GM15510 (cell line): Measurements from ENCODE around the gene APBA1.

Source experiments
- POLR2A ChIP-seq: IDR thresholded peaks from 3 replicates; pipeline ENCODE4 v1.6.1; 2011; ENCODE audit warnings: borderline replicate concordance; ENCODE audit not compliant: insufficient read length; ENCODE audit errors: extremely low read depth

Gene APBA1

GRCh38 chr9:69382135-69382534 is 290.0 kb downstream of the APBA1 start:
- TF ChIP-seq POLR2A: no peak

- no peak for TF ChIP-seq POLR2A
Observed at GRCh38 chr9:69380811-69381210, 291.4 kb downstream of the APBA1 start.

- TF ChIP-seq POLR2A: no peak
Observed at GRCh38 chr9:69380301-69380700, 291.9 kb downstream of the APBA1 start.

- TF ChIP-seq POLR2A: no peak
Observed at GRCh38 chr9:69379270-69379982, 292.7 kb downstream of the APBA1 start.

GRCh38 chr9:69377981-69378380 is 294.2 kb downstream of the APBA1 start:
- TF ChIP-seq POLR2A: no peak
